ENCODE measurements around the gene RNU6-9. TPM values are rescaled to one million over a fixed set of nuclear protein-coding genes. Genes with fewer than 3 reads are reported as not detected.

The RNU6-9 gene
- total RNA-seq, 4 donors from 2014 or later: not detected

DNA sequence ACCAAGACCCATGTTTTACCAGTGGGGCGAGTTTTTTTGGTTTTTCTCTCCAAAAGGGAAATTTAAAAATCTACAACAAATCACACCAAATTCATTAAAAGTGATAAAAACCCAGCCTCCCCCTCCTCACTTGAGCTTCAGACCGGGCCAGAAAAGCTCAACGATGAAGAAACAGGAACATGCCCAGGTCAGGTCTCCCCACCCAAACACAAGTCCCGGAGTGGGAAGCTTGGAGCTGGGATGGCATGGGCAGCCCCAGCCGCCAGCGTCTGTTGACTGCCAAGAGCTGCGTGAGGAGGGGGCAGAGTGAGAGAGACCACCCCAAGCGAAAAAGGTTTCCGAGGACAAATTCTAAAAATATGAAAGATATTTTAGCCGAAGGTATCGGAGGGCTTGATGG lies 3.7 kb downstream of the RNU6-9 start:
- no peak for TF ChIP-seq CTCF (IDR thresholded peaks at IDR 0.05; ENCODE audit: low read depth)

DNA sequence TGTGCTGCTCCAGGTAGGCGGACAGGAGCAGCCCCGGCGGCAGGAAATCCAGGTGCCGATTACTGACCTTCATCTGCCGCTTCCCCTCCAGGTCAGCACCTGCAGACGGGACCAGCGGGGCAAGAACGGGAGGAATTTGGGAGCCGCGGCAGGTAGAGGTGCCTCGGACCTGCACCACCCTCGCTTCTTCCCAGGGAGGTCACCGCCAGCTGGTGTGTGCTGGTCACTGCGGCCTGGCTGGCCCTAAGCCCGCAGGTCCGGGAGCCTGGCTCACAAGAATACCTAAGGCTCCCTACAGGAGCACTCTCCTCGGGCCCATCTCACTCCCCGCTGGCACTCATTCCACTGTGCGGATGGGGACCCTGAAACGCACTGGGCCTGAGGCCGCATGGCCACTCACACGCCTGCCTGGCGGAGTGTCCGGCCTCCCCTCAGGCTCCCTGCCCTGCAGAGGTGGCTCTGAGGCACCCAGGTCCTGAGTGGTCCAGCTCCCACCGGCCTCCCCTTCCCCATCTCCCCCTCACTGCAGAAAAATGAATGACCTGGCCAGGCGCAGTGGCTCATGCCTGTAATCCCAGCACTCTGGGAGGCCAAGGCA lies 4.3 kb downstream of the RNU6-9 start:
- no peak for TF ChIP-seq CTCF (IDR thresholded peaks at IDR 0.05; ENCODE audit: low read depth)

- TF ChIP-seq CTCF (IDR thresholded peaks at IDR 0.05; ENCODE audit: low read depth): no peak
Observed at GRCh38 chr19:898663-899062, 5.4 kb downstream of the RNU6-9 start.

DNA sequence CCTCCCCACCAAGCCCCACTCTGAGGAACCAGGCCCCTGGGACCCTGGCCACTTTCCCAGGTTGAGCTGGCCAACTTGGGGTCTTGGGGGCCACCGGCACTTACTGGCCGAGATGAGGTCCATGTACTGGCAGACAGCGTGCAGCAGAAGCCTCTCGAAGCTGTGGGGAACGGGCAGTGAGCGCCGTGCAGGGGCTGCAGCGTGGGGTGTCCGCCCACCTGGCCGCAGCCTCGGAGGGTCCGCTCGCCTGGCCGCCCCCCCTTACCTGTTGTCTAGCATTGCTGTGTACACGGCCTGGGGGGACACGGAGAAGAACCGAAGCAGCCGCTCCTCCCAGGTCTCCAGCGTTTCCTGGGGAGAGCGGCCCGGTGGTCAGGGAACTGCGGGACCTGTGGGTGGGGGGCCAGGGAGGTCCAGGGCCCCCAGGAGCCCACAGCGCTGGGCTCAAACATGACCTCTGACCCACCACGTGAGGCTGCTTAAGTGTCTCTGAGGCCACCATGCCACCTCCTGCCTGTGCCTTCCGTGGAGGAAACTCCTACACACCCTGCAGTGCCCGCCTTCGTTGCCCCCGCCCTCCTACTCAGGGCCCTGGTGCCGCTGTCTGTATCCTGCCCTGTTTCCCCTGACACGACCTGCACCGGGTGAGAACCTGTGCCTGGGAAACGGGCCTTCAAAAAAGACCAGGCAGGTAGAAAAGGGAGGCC lies 6.2 kb downstream of the RNU6-9 start:
- TF ChIP-seq CTCF (IDR thresholded peaks at IDR 0.05; ENCODE audit: low read depth): no peak

GRCh38 chr19:900043-900301 lies 6.7 kb downstream of the RNU6-9 start:
- TF ChIP-seq CTCF (IDR thresholded peaks at IDR 0.05; ENCODE audit: low read depth): no peak

GRCh38 chr19:900302-901111 lies 7.2 kb downstream of the RNU6-9 start:
- TF ChIP-seq CTCF (IDR thresholded peaks at IDR 0.05; ENCODE audit: low read depth): no peak
